T-helper 22 cell (primary cell): ENCODE results near the gene HIVEP3.

ENCODE experiments used
- DNase-seq: peaks from one replicate; pipeline ENCODE4 v3.0.0-alpha.2; 2020; ENCODE audit warnings: low read depth

Gene HIVEP3

GRCh38 chr1:41870076-41870562, 48.6 kb downstream of the HIVEP3 start:
- DNase-seq, result no peak

GRCh38 chr1:41868241-41868998, 50.3 kb downstream of the HIVEP3 start:
- no peak for DNase-seq

- DNase-seq, result no peak
Measured at GRCh38 chr1:41866285-41866684, 52.4 kb downstream of the HIVEP3 start.

- DNase-seq, result no peak
Measured at GRCh38 chr1:41864471-41865040, 54.2 kb downstream of the HIVEP3 start.

- no peak for DNase-seq
Measured at GRCh38 chr1:41863718-41864117, 55.0 kb downstream of the HIVEP3 start.

GRCh38 chr1:41862384-41863221, 56.1 kb downstream of the HIVEP3 start:
- no peak for DNase-seq

GRCh38 chr1:41861535-41862383, 57.0 kb downstream of the HIVEP3 start:
- DNase-seq, result no peak

GRCh38 chr1:41860771-41861170, 58.0 kb downstream of the HIVEP3 start:
- DNase-seq, result no peak

- no peak for DNase-seq
Measured at GRCh38 chr1:41860214-41860613, 58.5 kb downstream of the HIVEP3 start.

- DNase-seq, result no peak
Measured at GRCh38 chr1:41859686-41860085, 59.0 kb downstream of the HIVEP3 start.

GRCh38 chr1:41856944-41857285, 61.8 kb downstream of the HIVEP3 start:
- no peak for DNase-seq

GRCh38 chr1:41856151-41856943, 62.4 kb downstream of the HIVEP3 start:
- DNase-seq, result no peak

GRCh38 chr1:41855713-41856112, 63.0 kb downstream of the HIVEP3 start:
- DNase-seq, result no peak

- DNase-seq, result no peak
Measured at GRCh38 chr1:41853907-41854306, 64.8 kb downstream of the HIVEP3 start.

GRCh38 chr1:41852091-41852490, 66.6 kb downstream of the HIVEP3 start:
- DNase-seq, result no peak

GRCh38 chr1:41851589-41851988, 67.1 kb downstream of the HIVEP3 start:
- no peak for DNase-seq

- no peak for DNase-seq
Measured at GRCh38 chr1:41850029-41850428, 68.7 kb downstream of the HIVEP3 start.

GRCh38 chr1:41849211-41849759, 69.4 kb downstream of the HIVEP3 start:
- no peak for DNase-seq

GRCh38 chr1:41848216-41848952, 70.3 kb downstream of the HIVEP3 start:
- DNase-seq, result no peak

- DNase-seq, result no peak
Measured at GRCh38 chr1:41847733-41848132, 71.0 kb downstream of the HIVEP3 start.
